Activated CD4-positive, CD25-positive, alpha-beta regulatory T cell treated with anti-CD3 and anti-CD28 coated beads, Interleukin-2, amount 50 U/mL, for 72 hours (primary cell): ENCODE measurements around the gene TAS2R42.

Source experiments
- DNase-seq: peaks from one replicate; pipeline ENCODE4 v3.0.0; 2021

Gene TAS2R42

DNA sequence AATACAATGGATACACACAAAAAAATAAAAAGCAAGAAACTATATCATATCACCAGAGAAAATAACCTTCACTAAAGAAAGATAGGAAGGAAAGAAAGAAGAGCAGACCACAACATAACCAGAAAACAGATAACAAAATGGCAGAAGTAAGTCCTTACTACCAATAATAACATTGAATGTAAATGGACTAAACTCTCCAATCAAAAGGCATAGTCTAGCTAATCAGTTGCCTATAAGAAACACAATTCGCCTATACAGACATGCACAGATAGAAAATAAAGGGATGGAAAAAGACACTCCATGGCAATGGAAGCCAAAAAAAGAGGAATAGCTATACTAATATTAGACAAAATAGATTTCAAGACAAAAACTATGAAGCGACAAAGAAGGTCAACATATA is 43.4 kb downstream of the TAS2R42 start:
- no peak for DNase-seq

- DNase-seq = no peak
Observed at GRCh38 chr12:11136075-11136474, 50.7 kb downstream of the TAS2R42 start.
